C1 segment of cervical spinal cord (tissue), 14 donors: ENCODE measurements around the gene THOC1.

Source experiments
- DNase-seq, 14 donors: peaks; one replicate each; lab custom pipeline; 2025; lab: John Stamatoyannopoulos, UW

Gene THOC1

DNA sequence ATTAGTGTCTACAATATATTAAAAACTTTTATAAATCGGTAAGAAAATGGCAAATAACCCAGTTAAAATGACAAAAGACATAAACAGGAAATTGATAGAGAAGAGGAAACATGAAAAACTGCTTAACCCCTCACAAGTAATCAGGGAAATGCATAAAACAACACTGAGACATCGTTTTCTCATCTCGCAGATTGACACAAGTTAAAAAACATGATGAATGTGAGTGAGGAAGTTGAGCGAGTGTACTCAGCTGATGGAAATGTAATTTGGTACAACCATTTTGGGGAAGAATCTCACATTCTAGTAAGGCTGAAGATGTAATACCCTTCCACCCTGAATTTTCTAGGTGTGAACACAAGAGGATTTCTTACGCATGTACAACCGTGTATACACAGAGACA lies 18.0 kb upstream of the THOC1 start:
- DNase-seq, result no peak

DNA sequence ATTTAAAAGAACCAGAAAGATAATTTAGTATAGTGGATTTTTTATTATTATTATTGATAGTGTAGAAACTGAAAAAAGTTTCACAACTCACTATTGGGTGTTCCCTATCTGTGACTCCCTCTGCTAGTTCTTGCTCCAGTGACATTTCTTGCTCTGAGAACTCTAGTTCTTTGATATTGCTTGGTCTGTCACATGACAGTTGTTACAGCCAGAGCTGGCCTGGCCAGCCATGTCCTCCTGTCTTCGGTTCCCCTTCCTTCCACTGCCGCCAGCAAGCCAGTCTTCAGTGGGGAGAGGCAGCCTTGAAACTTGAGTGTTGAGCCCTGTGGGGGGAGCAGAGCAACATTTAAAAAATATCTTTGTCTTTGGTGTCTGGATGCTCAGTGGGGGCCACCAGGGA lies 7.6 kb upstream of the THOC1 start:
- DNase-seq, result peak in 1 of 14 donors; percentile 12

DNA sequence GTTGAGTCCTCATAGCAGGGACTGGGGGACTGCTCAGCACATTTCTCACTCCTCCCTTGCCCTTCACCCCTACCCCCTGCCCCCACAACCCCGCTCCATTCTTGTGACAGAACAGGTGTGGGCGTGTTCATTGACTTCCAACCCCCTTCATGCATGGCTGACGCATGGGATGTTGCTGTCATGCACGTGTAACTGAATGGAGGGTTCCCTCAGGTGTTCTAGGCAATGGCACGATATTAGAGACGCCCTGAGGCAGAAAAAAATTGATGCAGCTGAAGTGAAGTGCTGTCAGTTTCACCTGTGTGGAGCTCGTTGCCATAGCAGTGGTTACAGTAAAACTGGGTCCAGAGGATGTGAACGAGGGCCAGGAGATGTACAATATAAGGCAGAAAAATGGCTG lies 6.5 kb upstream of the THOC1 start:
- DNase-seq, result no peak

DNA sequence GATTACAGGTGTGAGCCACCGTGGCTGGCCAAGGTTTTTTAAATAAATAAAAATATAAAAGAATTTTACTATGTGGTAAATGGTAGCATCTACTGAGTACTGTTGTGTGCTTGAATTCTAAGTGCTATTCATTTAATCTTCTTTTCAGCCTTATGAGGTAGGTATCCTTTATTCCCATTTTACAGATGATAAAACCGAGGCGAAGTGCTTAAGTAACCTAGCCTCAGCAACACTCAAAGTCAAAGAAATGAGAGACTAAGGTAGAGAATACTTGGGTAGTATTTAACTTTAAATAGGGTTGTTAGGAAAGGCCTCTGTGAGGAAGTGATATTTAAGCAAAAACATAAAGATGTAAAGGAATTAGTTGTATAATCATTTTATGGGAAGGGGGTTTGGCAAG lies 5.7 kb upstream of the THOC1 start:
- no peak for DNase-seq

DNA sequence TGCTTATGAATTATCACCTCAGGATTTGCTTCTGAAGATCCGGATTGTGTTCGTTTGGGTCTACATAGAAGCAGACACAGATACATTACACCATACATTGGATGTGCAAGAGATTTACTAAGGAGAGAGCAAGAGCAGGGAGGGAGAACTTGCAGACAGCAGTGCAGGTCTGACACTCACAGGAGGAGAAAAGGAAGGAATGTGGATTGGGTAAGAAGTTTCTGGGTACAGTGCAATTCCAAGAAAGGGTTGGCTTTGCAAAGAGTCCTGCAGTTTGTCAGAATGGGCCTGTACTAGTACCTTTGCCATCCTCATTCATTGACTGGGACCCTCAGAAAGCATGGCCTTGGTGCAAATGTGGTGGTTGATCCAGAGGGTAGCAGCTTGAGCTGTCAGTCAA lies 4.8 kb upstream of the THOC1 start:
- no peak for DNase-seq

DNA sequence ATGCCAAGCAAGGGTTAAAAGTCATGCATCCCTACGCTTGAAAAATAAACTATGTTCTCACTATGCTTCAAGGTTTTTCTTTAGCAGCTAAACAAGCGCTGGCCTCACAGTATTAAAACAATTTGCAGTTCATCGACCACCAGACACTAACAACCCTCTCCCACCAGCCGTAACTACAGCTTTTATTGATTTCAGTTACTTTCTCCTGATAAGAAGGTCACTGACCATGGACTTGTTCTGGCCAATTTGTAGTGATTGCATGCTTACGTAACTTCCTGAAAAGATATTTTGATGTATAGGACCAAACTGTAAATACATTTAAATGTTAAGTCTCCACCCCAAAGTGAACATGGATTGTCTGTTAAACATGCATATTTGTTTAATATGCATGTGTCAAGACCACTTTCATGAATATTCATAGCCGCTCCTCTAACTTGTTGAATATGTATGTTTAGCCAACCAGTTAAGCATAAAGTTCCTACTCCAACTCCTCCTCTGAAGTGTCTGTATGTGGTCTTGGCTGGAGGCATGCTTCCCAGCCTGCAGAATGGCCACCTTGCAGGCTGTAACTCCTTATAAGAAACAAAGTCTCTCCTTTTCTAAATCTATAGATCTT lies 1.7 kb upstream of the THOC1 start:
- no peak for DNase-seq

DNA sequence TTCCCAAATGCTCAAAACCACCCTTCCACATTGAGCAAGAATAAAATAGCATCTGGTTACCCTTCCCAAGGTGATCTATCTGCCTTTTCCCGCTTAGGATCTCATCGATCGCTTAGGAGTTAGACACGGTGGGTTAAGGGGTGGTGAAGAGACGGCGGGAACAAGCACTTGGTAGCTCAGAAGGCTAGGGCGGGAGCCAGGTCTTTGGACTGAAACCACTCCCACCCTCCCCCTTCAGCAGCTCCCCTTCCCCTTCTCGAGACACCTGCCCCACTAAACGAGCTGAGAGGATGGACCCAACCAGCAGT lies 513 bp downstream of the THOC1 start:
- no peak for DNase-seq

DNA sequence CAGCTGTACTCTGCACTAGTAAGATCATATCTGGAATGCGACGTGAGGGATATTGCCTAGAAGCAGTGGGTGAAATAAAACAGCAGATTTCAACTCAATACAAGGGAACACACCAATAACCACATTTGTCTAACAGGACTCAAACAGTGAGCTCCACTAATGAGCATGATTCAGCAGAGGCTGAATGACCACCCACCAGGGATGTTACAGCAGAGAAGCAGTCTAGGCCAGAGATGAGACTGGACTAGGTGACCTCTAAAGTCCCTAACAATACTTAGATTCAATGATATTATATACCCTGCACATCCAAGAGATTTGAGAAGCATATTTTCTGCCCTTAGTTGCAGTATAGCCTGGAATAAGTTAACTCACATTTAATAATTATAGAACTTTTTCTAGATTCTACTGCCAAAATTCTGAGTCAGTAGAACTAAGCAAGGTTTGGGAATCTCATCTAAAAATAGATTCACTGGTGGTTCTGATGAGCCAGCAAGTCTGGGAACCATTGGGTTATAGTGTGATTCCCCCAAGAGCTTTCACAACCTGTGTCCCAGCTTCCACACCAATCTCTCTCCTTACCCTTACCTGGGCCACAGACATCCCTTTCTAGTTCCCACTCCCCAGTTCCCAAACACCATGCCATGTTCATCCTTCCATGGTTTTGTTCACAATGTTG lies 6.3 kb downstream of the THOC1 start:
- no peak for DNase-seq

DNA sequence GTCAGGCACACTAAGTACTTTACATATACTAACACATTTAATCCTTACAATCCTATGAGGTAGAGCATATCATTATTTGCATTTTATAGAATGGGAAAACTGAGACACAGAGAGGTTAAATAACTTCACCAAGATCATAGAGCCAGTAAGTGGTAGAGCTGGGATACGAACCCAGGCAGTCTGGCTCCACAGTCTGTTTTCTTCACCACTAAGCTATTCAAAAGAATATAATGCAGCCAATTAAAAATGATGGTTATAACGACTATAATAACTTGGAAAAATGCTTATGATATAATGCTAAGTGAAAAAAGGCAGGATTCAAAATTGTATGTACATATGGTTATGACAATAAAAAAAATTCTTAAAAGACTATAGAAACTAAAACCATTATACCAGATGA lies 7.3 kb downstream of the THOC1 start:
- DNase-seq, result no peak

DNA sequence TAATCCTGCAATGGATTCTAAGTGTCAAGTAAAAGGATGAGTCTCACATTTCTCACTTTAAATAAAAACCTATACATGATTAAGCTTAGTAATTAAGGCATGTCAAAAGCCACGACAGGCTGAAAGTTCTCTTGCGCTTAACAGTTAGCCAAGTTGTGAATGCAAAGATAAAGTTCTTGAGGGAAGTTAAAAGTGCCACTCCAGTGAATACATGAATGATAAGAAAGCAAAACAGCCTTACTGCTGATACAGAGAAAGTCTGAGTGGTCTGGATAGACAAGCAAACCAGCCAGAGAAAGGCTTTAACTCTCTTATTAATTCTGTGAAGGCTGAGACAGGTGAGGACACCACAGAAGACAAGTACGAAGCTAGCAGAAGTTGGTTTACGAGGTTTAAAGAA lies 12.7 kb downstream of the THOC1 start:
- no peak for DNase-seq

DNA sequence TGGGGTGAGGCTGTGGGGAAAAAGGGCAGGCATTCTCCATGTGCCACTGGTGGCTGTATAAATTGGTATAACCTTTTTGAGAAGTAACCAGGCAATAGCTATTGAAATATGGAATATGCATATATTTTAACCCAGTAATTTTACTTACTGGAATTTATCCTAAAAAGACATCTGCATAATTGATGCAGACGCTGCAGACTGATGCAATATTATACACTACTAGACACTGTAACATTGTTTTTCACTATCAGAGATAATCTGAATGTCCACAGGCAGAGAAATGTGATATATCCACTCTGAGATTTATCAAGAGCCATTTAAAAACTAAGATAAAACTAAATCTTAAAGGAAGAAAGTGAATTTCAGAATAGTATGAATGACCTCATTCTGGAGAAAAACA lies 14.7 kb downstream of the THOC1 start:
- no peak for DNase-seq

DNA sequence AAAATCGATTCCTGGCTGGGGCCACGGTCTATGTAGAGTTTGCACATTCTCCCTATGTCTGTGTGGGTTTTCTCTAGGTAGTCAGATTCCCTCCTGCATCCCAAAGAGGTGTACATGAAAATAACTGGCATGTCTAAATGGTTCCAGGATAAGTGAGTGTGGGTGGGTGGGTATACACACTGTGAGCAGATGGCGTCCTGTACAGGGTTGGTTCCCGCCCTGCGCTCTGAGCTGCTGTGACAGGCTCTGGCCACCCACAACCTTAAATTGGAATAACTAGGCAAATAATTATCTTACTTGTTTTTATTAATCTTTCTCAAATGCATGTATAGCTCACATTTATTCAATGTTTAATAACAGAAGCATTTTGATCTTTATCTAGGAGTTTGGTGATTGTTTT lies 16.3 kb downstream of the THOC1 start:
- no peak for DNase-seq

DNA sequence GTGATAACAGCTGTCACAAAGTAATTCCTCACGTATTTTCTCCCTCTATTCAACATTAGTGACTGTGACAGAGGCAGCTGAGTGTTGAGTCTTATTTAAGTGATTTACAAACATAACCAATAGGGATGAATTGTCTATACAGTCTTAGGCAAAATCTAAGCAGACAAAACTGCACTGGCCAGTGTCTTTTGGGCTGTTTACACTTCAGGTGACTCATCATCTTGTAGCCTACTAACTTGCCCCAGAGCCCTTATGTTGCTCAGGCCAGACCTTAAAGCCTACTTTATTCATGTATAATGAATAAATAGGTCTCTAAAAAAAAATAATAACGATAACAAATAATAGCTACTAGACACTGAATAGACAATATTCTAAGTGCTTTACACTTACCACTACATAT lies 17.2 kb downstream of the THOC1 start:
- no peak for DNase-seq

DNA sequence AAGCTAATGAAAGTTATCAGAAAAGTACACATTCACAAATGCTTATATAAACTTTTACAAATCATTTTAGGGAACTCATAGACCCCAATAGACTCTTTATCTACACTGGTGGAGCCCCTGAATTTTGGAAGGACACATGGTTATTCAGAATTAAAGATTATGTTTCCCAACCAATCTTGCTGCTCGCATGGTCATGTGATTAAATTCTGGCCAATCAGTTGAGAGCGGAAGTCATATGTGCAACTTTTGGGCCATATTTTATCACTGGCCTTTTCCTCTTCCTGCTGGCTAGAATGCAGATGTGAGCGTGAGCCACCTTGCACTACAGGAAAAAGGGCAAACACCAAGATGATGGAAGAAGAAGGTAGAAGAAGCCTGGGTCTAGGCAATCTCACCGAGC lies 19.8 kb downstream of the THOC1 start:
- DNase-seq, result no peak

DNA sequence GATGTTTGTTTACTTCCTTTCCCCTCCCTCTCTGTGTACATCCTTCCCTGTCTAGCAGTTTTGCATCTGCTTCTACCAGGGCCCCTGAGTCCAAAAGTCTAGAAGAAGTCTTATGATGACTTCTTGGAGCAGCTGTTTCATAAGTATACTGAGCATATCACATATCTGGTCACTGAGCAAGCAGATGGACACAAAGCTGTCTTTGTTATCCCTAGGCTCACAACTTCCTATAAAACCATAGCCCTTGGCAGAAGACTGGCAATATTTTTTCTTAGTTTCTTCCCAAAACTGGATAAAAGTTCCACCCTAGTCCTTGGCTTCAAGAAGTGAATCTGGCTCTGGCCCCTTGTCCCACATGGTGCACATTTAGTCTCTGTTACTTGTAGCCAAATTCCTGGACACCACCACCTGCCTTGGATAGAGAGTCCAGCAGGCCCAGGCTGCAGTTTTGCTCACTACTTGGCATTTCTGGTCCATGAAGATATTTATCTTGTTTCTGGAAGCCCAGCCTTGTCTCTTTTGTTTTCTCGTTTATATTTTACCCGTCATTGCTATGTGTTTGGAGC lies 22.5 kb downstream of the THOC1 start:
- DNase-seq, result peak in 1 of 14 donors; percentile 37

DNA sequence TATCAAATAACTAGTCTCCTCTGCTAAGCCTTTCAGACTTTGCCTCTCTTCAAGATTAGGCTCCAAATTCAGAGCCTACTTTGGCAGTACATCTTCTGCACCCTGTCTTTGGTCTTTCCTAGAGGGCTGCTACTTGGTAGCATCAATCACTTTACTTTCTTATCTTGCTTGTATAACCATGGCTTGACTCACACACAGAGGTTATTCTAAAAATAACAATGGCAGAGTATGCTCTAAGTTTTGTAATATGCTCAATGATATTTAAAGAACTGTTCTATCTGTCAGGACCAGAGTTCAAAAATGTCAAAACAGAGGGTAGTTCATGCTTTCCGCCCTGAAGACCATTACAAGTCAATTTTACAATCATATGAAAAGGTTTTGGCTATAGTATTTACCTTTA lies 27.7 kb downstream of the THOC1 start:
- no peak for DNase-seq

DNA sequence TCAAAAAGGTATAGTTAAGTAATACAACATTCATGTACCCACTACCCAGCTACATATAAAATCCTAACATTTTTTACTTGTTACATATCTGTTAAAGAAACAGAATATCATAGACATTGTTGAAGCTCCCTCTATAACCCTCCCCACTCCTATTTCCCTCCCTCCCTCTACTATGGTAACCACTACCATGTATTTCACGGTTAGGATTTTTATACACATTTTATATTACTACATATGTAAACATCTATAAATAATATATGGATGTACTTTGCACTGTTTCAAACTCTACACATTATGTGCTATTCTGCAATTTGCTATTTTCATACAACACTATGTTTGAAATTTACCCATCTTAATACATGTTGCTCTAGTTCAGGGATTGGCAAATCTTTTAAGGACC lies 36.3 kb downstream of the THOC1 start:
- DNase-seq, result no peak

DNA sequence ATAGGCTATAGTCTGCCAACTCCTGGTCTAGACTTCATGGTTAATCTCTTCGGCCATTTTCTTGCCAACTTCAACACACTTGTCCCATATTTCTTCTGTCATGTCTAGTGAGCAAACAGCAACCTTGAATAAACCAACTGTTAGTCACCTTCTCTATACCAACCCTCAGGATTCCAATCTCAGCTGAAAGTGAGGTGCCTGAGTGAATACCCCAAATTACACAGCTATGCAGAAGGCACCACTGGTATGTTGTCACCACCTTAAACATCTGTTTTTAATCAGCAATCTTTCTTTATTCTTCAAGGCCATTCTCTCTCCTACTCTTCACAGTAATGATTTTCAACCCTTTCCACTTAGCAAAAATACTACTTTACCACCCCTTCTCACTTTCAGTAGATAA lies 39.3 kb downstream of the THOC1 start:
- no peak for DNase-seq

DNA sequence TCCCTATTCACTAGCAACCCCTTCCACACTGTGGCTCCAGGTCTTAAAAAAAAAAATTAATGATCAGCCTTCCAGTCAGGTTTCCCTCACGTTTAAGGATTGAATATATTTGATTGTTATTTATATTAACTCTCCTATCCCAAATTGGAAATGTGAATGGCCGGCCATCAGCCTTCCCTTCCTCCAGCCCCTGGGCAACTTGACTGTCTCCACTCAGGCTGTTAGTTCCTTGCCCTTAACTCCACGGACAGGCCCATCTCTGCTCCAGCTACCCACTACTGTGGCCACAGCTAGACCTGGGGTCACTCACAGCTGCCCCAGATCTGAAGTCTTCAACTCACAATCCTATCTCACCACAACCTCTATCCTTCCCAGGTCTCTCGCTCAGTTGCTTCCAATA lies 39.9 kb downstream of the THOC1 start:
- DNase-seq, result no peak

DNA sequence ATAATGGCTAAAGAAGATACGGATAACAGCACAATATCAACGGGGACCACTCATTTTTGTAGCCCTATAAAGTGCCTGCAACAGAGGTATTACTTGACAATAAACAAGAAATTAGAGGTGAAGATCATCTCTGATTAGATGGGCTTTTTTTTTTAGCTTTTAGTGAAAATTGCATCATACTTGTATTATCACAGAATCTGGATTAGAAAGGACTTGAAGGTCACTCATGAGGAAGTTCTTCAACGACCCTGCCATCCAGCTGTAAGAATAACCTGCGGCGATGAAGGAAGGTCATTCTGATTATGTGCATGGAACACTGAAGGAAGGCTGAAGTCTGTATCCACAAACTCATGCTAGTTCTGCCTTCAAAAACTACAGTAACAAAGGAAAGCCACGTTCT lies 40.5 kb downstream of the THOC1 start:
- DNase-seq, result no peak

DNA sequence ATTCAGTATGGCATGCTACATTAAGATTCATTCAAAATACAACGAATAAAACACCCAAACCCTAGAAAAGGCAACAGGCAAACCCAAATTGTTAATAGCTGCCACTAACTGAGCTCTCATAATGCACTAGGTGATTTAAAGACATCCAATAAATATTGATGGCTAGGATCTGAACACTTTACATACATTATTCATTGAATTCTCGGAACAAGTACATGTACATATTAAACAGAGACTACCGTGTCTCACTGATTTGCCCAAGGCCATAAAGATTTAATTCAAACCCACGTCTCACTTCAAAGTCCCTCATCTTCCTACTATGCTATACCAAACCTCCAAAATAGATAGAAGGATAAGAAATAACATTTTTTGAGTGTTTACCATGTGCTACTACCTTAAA lies 42.1 kb downstream of the THOC1 start:
- DNase-seq, result no peak

DNA sequence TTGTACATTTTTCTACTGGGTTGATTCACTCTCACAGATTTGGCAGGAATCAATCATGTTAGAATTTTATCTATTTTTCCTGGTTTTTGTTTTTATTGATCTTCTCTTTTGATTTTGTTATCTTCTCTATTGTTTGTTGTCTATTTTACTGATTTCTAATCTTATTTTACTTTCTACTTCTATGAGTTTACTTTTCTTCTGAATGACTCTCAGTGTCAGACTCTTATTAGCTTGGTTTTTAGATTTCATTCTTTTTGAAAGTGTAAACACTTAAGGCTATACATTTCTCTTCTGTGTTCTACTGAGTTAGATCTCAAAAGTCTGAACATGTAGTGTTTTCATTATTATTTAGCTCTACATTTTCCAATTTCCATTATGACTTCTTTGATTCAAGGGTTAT lies 47.1 kb downstream of the THOC1 start:
- no peak for DNase-seq

DNA sequence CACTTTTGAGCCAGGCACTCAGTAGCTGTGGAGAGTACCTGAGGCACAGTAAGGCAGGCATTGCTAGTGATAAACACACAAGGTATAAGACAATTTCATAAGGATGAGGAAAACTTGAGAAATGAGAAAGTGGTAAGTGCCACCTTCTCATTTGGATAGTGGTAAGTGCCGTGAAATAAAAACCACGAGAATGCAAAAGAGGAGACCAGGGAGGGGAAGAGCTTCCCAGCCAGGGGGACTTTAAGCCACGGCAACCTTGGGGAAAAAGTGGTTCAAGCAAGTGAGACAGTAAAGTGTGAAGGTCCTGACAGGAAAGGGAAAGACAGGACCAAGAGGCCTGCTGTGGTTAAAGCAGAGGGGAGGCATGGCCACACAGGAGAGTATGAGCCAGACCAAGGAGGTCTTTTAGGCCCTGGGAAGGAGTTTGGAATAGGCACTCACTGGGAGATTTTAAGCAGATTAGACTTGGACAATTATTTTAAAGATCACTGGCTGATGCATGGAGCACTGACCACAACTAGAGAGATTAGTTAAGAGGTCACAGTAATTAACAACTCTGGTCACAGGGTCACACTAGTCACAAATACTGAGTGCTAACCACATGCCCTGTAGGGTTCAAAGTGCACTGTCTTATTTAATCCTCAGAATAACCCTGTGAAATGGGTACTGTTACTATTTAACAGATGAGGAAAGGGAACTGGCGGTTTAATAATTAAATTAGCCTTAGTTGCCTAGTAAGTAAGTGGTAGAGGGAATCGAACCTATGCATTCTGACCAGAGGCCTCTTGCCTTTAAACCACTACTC lies 50.1 kb downstream of the THOC1 start:
- DNase-seq, result no peak
